CMK (cell line): ENCODE data around the gene INSR.
"Not testable (repeated sequence)": the region's sequence is repeated elsewhere in the genome, so short reads cannot be mapped to it uniquely, and the experiment has no call there.

Experiments used
- DNase-seq: peaks from one replicate; pipeline ENCODE4 v3.0.0-alpha.2; 2010; ENCODE audit warnings: low read depth

Gene INSR

GRCh38 chr19:7195046-7195445 lies 99.2 kb downstream of the INSR start:
- DNase-seq, result no peak

GRCh38 chr19:7194566-7194965 lies 99.6 kb downstream of the INSR start:
- DNase-seq, result no peak

GRCh38 chr19:7191946-7192691 lies 102.1 kb downstream of the INSR start:
- no peak for DNase-seq

GRCh38 chr19:7188698-7189629 lies 105.2 kb downstream of the INSR start:
- no peak for DNase-seq

- no peak for DNase-seq
Observed at GRCh38 chr19:7187605-7188339, 106.4 kb downstream of the INSR start.

- no peak for DNase-seq
Observed at GRCh38 chr19:7182489-7182888, 111.7 kb downstream of the INSR start.

GRCh38 chr19:7179917-7180306 lies 114.3 kb downstream of the INSR start:
- no peak for DNase-seq

- no peak for DNase-seq
Observed at GRCh38 chr19:7177926-7178325, 116.3 kb downstream of the INSR start.

GRCh38 chr19:7176792-7177191 lies 117.4 kb downstream of the INSR start:
- no peak for DNase-seq

GRCh38 chr19:7172794-7173193 lies 121.4 kb downstream of the INSR start:
- DNase-seq, result no peak

- DNase-seq, result no peak
Observed at GRCh38 chr19:7170983-7171382, 123.2 kb downstream of the INSR start.

GRCh38 chr19:7168941-7169340 lies 125.3 kb downstream of the INSR start:
- DNase-seq, result no peak

- DNase-seq, result no peak
Observed at GRCh38 chr19:7161292-7161691, 132.9 kb downstream of the INSR start.

GRCh38 chr19:7159105-7159933 lies 134.9 kb downstream of the INSR start:
- DNase-seq, result no peak

- no peak for DNase-seq
Observed at GRCh38 chr19:7153022-7153421, 141.2 kb downstream of the INSR start.

- DNase-seq, result no peak
Observed at GRCh38 chr19:7152568-7152967, 141.6 kb downstream of the INSR start.

GRCh38 chr19:7149956-7150705 lies 144.1 kb downstream of the INSR start:
- no peak for DNase-seq

- DNase-seq, result not testable (repeated sequence)
Observed at GRCh38 chr19:7147119-7147675, 147.0 kb downstream of the INSR start.

GRCh38 chr19:7146086-7146485 lies 148.1 kb downstream of the INSR start:
- DNase-seq, result not testable (repeated sequence)

- DNase-seq, result no peak
Observed at GRCh38 chr19:7145494-7145893, 148.7 kb downstream of the INSR start.

GRCh38 chr19:7142771-7143170 lies 151.4 kb downstream of the INSR start:
- no peak for DNase-seq
